Osteoblast (primary cell): ENCODE results near the gene PNPLA2. TPM values are rescaled to one million over a fixed set of nuclear protein-coding genes. Genes with fewer than 3 reads are reported as not detected.

Experiments
- DNase-seq: peaks from one replicate; pipeline ENCODE4 v3.0.0; 2011; ENCODE audit warnings: low spot score, mixed read lengths; ENCODE audit not compliant: insufficient read length; ENCODE audit errors: missing footprints
- H2AFZ ChIP-seq: 2 replicates; pipeline ENCODE4 v1.6.0; 2011; ENCODE audit warnings: mild to moderate bottlenecking, low read length
- H3K27ac ChIP-seq: 2 replicates; pipeline ENCODE4 v1.5.1; 2011; ENCODE audit warnings: mild to moderate bottlenecking, low read depth, low read length, moderate library complexity
- H3K27me3 ChIP-seq: 2 replicates; pipeline ENCODE4 v1.6.0; 2012; ENCODE audit warnings: mild to moderate bottlenecking, control low read depth, inconsistent platforms, low read length, moderate library complexity; ENCODE audit not compliant: insufficient read depth
- H3K36me3 ChIP-seq: 2 replicates; pipeline ENCODE4 v1.5.1; 2011; ENCODE audit warnings: mild to moderate bottlenecking, low read length, control low read depth, moderate library complexity; ENCODE audit not compliant: insufficient read depth
- H3K4me1 ChIP-seq: 2 replicates; pipeline ENCODE4 v1.5.1; 2011; ENCODE audit warnings: mild to moderate bottlenecking, low read length, control low read depth, moderate library complexity; ENCODE audit not compliant: insufficient read depth
- H3K4me2 ChIP-seq: 2 replicates; pipeline ENCODE4 v1.6.0; 2011; ENCODE audit warnings: mild to moderate bottlenecking, low read length; ENCODE audit not compliant: insufficient read depth
- H3K4me3 ChIP-seq: fragments of 200-600 bp; sonication (generic); 3 replicates; pipeline ENCODE4 v1.5.1; 2012; ENCODE audit warnings: mild to moderate bottlenecking, low read length, inconsistent platforms; ENCODE audit not compliant: insufficient read depth
- H3K79me2 ChIP-seq: 2 replicates; pipeline ENCODE4 v1.6.0; 2012; ENCODE audit warnings: mild to moderate bottlenecking, low read length, control low read depth, inconsistent platforms; ENCODE audit not compliant: insufficient read depth
- H3K9me3 ChIP-seq: 2 replicates; pipeline ENCODE4 v1.5.1; 2011; ENCODE audit warnings: low read depth, low read length, control low read depth
- H4K20me1 ChIP-seq: 2 replicates; pipeline ENCODE4 v1.6.0; 2012; ENCODE audit warnings: mild to moderate bottlenecking, low read length, control low read depth; ENCODE audit not compliant: insufficient read depth
- total RNA-seq: library from RNA; depleted of rRNA; stranded (reverse); fragments of >200 nt; gene quantifications from 2 replicates; pipeline ENCODE4 v1.2.3, GENCODE V29; 2012
- TF ChIP-seq, protein P1 (sequence below): IDR thresholded peaks from 2 replicates; pipeline ENCODE4 v1.5.1; 2011; ENCODE audit warnings: mild to moderate bottlenecking, low read depth, low read length, moderate library complexity; ENCODE audit errors: extremely low read depth

The PNPLA2 gene
- total RNA-seq, 1 donor, result 32.6 TPM

DNA sequence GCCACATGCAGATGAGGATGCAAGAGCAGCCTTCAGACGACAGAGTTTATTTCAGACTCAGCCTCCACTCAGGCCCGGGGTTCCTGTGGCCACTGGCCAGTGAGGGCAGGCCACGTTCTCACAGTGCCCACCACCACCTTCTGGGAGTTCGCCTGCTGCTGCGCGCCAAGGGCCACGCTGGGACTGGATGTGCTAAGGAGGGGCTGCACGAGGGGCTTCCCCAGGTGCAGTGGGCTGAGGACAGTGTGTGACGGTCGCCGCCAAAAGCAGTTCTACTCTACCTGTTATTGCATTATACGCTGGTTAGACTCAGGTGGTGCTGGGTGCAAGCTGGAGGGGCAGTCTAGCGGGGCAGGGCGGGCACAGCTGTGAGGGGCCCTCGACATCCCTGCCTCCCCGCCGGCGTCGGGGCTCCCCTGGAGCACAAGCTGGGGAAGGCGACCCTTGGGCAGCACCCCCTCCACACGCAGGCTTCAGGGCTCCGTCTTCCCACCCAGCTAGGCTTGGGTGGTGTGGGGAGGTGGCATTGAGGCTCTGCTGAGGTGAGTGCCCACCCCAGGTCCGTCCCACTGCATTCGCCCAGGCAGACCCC, 31.5 kb upstream of the PNPLA2 start:
- DNase-seq, result no peak
- H3K4me3 ChIP-seq, result no peak overlapping the region
- no peaks in the 10 kb centered on the region for H3K9me3 ChIP-seq
- H3K79me2 ChIP-seq, result no peaks in the 10 kb centered on the region
- TF ChIP-seq, protein P1, sequence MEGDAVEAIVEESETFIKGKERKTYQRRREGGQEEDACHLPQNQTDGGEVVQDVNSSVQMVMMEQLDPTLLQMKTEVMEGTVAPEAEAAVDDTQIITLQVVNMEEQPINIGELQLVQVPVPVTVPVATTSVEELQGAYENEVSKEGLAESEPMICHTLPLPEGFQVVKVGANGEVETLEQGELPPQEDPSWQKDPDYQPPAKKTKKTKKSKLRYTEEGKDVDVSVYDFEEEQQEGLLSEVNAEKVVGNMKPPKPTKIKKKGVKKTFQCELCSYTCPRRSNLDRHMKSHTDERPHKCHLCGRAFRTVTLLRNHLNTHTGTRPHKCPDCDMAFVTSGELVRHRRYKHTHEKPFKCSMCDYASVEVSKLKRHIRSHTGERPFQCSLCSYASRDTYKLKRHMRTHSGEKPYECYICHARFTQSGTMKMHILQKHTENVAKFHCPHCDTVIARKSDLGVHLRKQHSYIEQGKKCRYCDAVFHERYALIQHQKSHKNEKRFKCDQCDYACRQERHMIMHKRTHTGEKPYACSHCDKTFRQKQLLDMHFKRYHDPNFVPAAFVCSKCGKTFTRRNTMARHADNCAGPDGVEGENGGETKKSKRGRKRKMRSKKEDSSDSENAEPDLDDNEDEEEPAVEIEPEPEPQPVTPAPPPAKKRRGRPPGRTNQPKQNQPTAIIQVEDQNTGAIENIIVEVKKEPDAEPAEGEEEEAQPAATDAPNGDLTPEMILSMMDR, result no peak
- H3K27ac ChIP-seq, result no peak overlapping the region
- H4K20me1 ChIP-seq, result peaks cover 7% of the 10 kb centered on the region
- H3K4me1 ChIP-seq, result peaks cover 6% of the 10 kb centered on the region
- H2AFZ ChIP-seq, result no peak overlapping the region
- no peaks in the 10 kb centered on the region for H3K36me3 ChIP-seq
- H3K4me2 ChIP-seq, result no peak overlapping the region
- H3K27me3 ChIP-seq, result peaks cover 5% of the 10 kb centered on the region

DNA sequence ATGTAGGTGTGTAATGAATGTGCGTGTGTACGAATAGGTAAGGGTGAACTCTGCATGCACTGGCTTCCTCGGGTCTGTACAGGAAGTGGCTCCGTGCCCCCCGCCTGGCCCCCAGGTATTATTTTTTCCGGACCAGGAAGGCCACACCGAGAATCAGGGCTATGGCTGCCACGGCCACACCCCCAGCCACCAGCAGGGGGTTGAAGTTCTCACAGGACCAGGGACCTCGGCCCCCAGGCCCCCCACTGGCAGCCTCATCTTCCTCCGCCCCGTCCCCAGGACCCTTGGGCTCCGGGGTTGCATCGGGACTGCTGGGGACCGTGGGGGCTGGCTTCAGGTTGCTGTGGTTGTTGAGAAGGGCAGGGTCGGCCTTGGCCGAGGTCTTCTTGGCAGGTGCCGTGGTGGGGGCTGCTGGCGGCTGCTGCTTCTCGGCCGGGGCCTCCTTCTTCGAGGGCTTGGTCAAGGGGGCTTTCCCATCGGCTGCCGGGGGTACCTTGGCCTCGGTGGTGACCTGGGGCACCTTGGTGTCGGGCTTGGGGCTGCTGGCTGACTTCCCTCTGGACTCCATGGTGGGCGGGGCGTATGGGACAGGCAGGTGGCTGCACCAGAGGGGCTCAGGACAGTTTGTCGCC, 30.6 kb upstream of the PNPLA2 start:
- Histone ChIP-seq H3K27ac (no peak overlapping the region), H3K27me3 (peaks cover 5% of the 10 kb centered on the region), H3K4me1 (peaks cover 6% of the 10 kb centered on the region), H3K36me3 (no peaks in the 10 kb centered on the region), H3K79me2 (no peaks in the 10 kb centered on the region), H3K4me2 (no peak overlapping the region), H3K4me3 (no peak overlapping the region), H4K20me1 (peaks cover 7% of the 10 kb centered on the region), H3K9me3 (no peaks in the 10 kb centered on the region), H2AFZ (no peak overlapping the region)
- TF ChIP-seq, protein P1, result no peak
- DNase-seq, result no peak

DNA sequence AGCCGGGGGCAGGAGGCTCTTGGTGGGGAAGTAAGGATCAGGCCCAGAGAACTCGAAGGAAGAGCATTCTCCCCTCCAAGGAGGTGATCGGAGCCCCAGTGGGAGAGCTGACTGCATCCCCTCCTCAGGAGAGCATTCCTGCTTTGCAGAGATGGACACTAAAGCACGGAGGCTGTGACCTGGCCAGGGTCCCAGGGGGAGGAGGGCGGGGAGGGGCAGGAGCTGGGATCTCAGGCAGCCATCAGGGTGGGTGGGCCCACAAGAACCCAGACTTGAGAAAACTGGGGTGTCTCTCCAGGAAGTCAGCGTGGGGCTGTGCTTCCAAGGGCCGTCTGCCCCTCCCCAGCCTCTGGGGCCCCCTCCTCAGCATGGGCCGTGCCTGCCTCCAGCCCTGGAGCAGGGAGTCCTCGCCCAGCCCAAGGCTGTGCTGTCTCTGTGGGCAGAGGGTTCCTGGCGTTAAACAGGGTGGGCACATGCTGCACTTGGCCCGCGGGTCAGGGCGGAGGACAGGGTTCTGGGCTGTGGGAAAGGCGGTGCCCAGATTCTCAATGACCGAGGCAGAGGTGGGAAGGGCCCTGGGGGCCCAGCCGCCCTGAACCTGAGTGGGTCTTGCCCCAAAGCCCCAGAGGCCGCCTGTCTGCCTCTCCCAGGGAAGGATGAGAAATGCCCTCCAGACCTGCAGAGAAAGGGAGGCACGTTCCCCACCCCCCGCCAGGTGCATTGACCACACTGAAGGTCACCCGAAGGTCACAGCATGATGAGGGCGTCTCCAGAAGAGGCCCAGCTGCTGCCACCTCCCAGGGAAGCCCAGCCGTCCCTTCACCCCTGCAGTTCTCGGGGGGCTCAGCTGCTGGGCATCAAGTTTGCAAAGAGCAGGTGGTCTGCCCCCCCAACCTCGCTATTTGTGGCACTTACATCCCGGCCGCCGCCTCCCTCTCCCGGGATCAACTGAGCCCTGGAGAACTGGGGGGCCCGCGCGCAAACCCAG, 29.5 kb upstream of the PNPLA2 start:
- no peaks in the 10 kb centered on the region for H3K4me1 ChIP-seq
- H3K27me3 ChIP-seq, result peaks cover 5% of the 10 kb centered on the region
- no peaks in the 10 kb centered on the region for H3K36me3 ChIP-seq
- no peak overlapping the region for H3K4me2 ChIP-seq
- DNase-seq, result no peak
- H3K79me2 ChIP-seq, result no peaks in the 10 kb centered on the region
- H3K4me3 ChIP-seq, result no peak overlapping the region
- no peaks in the 10 kb centered on the region for H3K9me3 ChIP-seq
- TF ChIP-seq, protein P1, result no peak
- H3K27ac ChIP-seq, result no peak overlapping the region
- H4K20me1 ChIP-seq, result peaks cover 7% of the 10 kb centered on the region
- no peak overlapping the region for H2AFZ ChIP-seq
